Kidney glomerular epithelial cell (primary cell): Measurements from ENCODE around the gene LSM14B.
"Not testable (repeated sequence)": the region's sequence is repeated elsewhere in the genome, so short reads cannot be mapped to it uniquely, and the experiment has no call there.

Experiments
- DNase-seq: peaks from one replicate; lab custom pipeline; 2025; lab: John Stamatoyannopoulos, UW

The LSM14B gene

GRCh38 chr20:62121776-62122653, at the start of gene LSM14B:
Gene LSM14B (plus strand): TSS chr20:62122475. CDS start chr20:62122667, 192 bp downstream.
- peak; percentile 88 for DNase-seq

DNA sequence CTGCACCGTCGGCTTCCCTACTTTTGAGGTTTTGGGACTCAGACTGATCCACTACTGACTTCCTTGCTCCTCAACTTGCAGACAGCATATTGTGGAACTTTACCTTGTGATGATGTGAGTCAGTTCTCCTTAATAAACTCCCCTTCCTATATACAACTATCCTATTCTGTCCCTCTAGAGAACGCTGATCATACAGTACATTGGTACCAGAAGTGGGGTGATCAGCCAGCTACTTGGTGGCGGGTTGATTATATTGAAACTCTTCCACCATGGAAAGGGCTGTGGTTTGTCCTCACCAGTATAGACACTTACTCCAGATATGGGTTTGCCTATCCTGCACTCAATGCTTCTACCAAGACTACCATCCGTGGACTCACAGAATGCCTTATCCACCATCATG, 49.0 kb upstream of the LSM14B start:
- no peak for DNase-seq

GRCh38 chr20:62079166-62079565, 43.1 kb upstream of the LSM14B start:
- DNase-seq = no peak

DNA sequence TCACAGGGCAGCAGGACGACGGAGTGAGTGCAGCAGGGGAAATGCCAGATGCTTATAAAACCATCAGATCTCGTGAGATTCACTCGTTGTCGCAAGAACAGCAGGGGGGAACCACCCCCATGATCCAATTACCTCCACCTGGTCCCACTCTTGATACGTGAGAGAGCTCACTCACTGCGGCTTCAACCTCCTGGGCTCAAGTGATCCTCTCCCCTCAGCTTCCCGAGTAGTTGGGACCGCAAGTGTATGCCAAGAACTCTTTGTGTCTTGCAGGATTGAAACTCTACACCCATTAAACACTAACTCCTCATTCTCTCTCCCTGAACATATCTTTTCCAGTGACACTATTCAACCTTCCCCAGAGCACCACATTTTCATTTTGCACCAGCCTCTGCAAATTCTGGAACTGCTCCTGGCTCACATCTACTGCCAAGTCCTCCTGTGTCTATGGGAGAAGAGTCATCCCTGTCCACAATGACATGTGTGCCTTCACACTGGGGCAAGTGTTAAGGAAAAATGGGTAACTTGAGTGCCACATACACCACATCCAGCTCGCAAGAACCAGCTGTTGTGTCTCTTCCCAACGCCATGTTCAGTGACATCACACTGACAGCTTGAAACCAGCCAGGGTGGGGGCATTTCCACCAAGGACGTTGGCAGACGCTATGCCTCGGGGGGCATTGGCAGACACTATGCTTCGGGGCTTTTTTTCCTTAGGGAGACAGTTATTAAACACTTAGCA, 41.9 kb upstream of the LSM14B start:
- DNase-seq = no peak

GRCh38 chr20:62083312-62083711, 39.0 kb upstream of the LSM14B start:
- DNase-seq = no peak

DNA sequence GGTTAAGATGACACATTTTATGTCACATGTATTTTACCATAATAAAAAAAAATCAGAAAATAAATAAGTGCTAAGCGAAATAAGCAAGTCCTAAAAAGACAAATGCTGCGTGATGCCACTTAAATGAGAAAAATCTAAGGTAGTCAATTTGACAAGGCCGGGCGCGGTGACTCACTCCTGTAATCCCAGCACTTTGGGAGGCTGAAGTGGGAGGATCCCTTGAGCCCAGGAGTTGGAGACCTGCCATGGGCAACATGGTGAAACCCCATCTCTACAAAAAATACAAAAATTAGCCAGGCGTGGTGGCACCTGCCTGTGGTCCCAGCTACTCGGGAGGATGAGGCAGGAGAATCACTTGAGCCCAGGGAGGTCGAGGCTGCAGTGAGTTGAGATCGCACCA, 38.1 kb upstream of the LSM14B start:
- DNase-seq = not testable (repeated sequence)

- no peak for DNase-seq
Observed at GRCh38 chr20:62085206-62085605, 37.1 kb upstream of the LSM14B start.

- no peak for DNase-seq
Observed at GRCh38 chr20:62087227-62087626, 35.0 kb upstream of the LSM14B start.

DNA sequence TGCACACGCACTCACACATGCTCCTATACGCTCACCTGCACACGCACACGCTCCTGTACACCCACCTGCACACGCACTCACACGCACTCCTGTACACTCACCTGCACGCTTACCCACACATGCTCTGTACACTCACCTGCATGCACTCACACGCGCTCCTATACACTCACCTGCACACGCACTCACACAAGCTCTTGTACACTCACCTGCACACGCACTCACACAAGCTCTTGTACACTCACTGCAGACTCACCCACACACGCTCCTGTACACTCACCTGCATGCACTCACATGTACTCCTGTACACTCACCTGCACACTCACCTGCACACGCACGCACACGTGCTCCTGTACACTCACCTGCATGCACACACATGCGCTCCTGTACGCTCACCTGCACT, 34.6 kb upstream of the LSM14B start:
- no peak for DNase-seq

- DNase-seq = peak; percentile 18
Observed at GRCh38 chr20:62088258-62089127, 33.8 kb upstream of the LSM14B start.

DNA sequence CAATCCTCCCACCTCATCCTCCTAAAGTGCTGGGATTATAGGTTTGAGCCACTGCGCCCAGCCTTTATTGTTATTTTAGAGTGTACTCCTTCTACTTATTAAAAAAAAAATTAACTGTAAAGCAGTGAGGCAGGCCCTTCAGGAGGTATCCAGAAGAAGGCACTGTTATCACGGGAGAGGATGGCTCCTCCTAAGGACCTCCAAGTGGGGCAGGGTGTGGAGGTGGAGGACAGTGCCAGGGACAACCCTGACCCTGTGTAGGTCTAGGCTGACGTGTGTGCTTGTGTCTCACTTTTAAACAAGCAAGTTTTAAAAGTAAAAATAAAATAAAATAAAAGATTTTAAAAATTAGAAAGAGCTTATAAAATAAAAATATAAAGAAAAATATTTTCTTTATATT, 32.9 kb upstream of the LSM14B start:
- no peak for DNase-seq

- DNase-seq = no peak
Observed at GRCh38 chr20:62096421-62097380, 25.6 kb upstream of the LSM14B start.

DNA sequence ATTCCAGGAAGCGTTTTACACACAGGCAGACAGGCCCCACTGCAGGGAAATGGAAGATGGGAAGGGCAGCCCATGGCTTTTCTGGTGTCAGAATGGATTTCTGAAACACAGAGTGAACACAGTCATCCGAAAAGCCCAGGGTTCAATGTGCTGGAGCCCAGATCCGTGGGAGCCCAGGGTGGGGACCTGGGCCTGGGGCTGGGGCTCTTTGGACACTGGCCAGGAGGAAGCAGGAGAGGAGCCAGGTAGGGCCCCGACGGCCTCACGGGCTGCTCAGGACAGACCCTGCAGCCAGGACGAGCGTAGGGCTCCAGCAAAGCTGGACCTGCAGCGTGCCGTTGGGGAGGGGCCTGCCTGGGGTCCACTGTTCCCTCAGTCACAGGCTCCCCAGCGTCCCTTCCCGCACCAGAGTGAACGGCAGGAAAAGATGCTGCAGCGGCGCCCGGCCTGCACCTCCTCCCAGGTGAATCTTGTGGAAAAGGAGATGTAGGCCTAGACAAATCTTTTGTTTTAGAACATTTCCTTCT, 24.3 kb upstream of the LSM14B start:
- no peak for DNase-seq

- no peak for DNase-seq
Observed at GRCh38 chr20:62101078-62101477, 21.2 kb upstream of the LSM14B start.

GRCh38 chr20:62103508-62104233, 18.6 kb upstream of the LSM14B start:
- no peak for DNase-seq

DNA sequence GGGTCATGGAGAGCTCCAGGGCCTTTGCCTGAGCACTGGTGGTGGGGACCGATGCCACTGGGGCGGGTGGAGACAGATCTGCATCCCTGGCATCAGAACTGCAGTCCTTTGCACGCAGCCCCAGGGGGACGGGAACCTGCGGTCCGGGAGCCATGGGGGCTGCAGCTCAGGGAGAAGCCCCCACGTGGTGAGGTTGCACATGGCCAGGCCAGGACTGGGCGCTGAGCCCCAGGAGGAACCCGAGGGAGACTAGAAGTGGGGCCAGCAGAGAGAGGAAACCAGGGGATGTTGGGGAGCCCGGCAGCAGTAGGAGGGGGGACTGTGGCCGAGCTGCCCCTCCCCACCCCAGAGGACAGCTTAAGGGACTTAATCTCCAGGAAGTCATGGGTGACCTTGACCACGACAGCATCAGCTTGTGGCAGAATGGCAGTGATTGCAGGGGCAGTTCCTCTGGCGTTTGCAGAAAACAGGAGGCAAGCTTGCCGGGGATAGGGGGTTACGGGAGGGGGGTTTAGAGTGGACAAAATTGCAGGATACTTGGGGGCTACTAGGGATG, 18.0 kb upstream of the LSM14B start:
- DNase-seq = no peak

- DNase-seq = peak; percentile 15
Observed at GRCh38 chr20:62104791-62105345, 17.4 kb upstream of the LSM14B start.

DNA sequence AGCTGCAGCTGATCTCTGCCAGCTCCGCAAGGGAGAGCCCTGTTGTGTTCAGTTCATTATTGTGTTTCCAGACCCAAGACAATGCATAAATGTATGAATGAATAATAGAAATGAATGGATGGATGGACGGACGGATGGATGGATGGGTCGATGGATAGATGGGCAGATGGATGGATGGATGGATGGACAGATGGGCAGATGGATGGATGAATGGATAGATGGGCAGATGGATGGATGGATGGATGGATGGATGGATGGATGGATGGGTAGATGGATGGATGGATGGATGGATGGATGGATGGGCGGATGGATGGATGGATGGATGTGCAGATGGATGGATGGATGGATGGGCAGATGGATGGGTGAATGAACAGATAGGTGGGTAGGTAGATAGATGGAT, 16.7 kb upstream of the LSM14B start:
- no peak for DNase-seq

DNA sequence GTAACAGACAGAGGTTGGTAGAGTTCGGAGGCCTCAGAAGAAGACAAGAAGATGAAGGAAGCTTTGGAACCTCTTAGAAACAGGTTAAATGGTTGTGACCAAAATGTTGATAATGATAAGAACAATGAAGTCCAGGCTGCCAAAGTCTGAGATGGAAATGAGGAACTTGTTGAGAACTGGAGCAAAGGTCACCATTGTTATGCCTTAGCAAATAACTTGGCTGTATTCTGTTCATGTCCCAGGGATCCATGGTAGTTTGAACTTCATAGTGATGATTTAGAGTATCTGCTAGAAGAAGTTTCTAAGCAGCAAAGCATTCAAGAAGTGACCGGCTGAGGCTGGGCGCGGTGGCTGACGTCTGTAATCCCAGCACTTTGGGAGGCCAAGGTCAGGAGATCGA, 11.1 kb upstream of the LSM14B start:
- no peak for DNase-seq

- no peak for DNase-seq
Observed at GRCh38 chr20:62112368-62112767, 9.9 kb upstream of the LSM14B start.
